H1 (cell line): Measurements from ENCODE around the gene ASB6. TPM values are rescaled to one million over a fixed set of nuclear protein-coding genes. Genes with fewer than 3 reads are reported as not detected.

Experiments used
- CEBPB ChIP-seq: IDR thresholded peaks from 2 replicates; pipeline ENCODE4 v1.6.1; 2012; ENCODE audit warnings: low read depth, low read length
- CHD1 ChIP-seq: IDR thresholded peaks from 2 replicates; pipeline ENCODE4 v1.6.1; 2012; ENCODE audit warnings: low read depth, low read length, improper control_type of control experiment
- GABPA ChIP-seq: IDR thresholded peaks from 2 replicates; pipeline ENCODE4 v1.6.1; 2011; ENCODE audit warnings: mild to moderate bottlenecking, low read length, moderate library complexity, borderline replicate concordance; ENCODE audit not compliant: insufficient read depth
- HDAC2 ChIP-seq, 2 experiments: fragments of 300-600 bp in 1 of 2; sonication (generic) in 1 of 2; IDR thresholded peaks; 2 replicates each; pipeline ENCODE4 v1.6.1; 2011 to 2012; ENCODE audit warnings: low read depth in 2 of 2, low read length in 2 of 2, mild to moderate bottlenecking in 2 of 2, moderate library complexity in 2 of 2, borderline replicate concordance in 1 of 2, inconsistent platforms in 1 of 2
- NRF1 ChIP-seq: IDR thresholded peaks from 2 replicates; pipeline ENCODE4 v1.6.1; 2011; ENCODE audit warnings: mild to moderate bottlenecking, low read depth, low read length, improper control_type of control experiment
- RAD21 ChIP-seq, 2 experiments: IDR thresholded peaks in 1 of 2; conservative IDR thresholded peaks in 1 of 2; 2 replicates each; pipeline ENCODE4 v1.6.1; 2011; ENCODE audit warnings: low read depth in 2 of 2, low read length in 2 of 2, improper control_type of control experiment in 1 of 2, inconsistent platforms in 1 of 2, mild to moderate bottlenecking in 1 of 2, moderate library complexity in 1 of 2
- RBBP5 ChIP-seq: IDR thresholded peaks from 2 replicates; pipeline ENCODE4 v1.7.1; 2012; ENCODE audit warnings: low read depth, mild to moderate bottlenecking, inconsistent platforms, low read length, moderate library complexity, borderline replicate concordance
- SP1 ChIP-seq: IDR thresholded peaks from 2 replicates; pipeline ENCODE4 v1.6.1; 2011; ENCODE audit warnings: low read depth, low read length
- ZNF274 ChIP-seq: IDR thresholded peaks from 2 replicates; pipeline ENCODE4 v1.7.0; 2012; ENCODE audit warnings: low read length, borderline replicate concordance; ENCODE audit errors: extremely low read depth
- polyA plus RNA-seq, 7 experiments: library from polyadenylated mRNA; depleted of rRNA in 3 of 7; stranded (reverse) in 5 of 7; unstranded in 2 of 7; fragments of >200 nt in 5 of 7; fragments of 200-250 nt in 2 of 7; gene quantifications; 1 replicate in 5 of 7; 2 replicates in 1 of 7; 4 replicates in 1 of 7; pipeline versions ENCODE4 v1.2.1 to v1.2.3, GENCODE V29; 2011 to 2013; ENCODE audit warnings: missing spikeins in 2 of 7, mixed read lengths in 2 of 7
- total RNA-seq: library from RNA; stranded (reverse); fragmentation: NEBNext Ultra II Directional; extraction: Animal tissue kit (Norgen Biotek cat#: 25700); gene quantifications from 2 replicates; pipeline ENCODE4 v1.2.1, GENCODE V29; 2021

ASB6 gene
- total and polyA plus RNA-seq, 2 of the 8 experiments (the other 6 are each of a cell fraction or from before 2014, with no cell fraction given) = 14.0 to 17.3 TPM

- TF ChIP-seq NRF1 (no peak), HDAC2 (IDR thresholded peaks at IDR 0.05; ENCODE audit: borderline replicate concordance in 1 of 2, low read depth in 2 of 2, low read length in 2 of 2) (no peak), SP1 (no peak), GABPA (no peak), RAD21 (IDR thresholded peaks at IDR 0.05 in 1 of 2, conservative IDR thresholded peaks at IDR 0.05 in 1 of 2; ENCODE audit: low read depth in 2 of 2, low read length in 2 of 2) (no peak), ZNF274 (no peak), CEBPB (no peak), RBBP5 (no peak), CHD1 (no peak)
These were observed 29.0 kb downstream of the ASB6 start (continued) for GRCh38 chr9:129612815-129613519.
